ENCODE results near the gene VCX.

The VCX gene

DNA sequence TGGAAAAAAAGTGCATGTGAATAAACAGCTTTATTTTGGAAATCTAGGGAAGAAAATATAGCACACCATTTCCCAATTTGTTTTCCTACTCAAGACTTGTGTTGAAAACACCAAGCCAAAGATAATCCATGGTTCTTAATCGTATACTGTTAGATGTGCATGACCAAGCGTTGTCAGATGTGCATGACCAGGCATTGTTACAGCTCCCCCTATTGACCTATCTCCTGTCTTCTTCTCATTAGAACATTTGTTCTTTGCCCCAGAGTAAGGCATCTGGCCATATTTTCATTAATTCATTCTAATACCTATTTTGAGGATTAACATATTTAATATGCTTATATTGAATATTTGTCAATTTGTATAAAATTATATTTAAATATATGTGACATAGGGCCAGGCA is 14.4 kb upstream of the VCX start:
- Histone ChIP-seq H3K27me3 (ENCODE audit: insufficient read depth, low read length, poor library complexity, severe bottlenecking) (no peaks in the 10 kb centered on the region), H3K9me3 (ENCODE audit: insufficient read depth, low read depth, low read length) (no peaks in the 10 kb centered on the region), H3K4me2 (ENCODE audit: low read depth, low read length, poor library complexity, severe bottlenecking) (no peak overlapping the region), H3K9me2 (replicated peaks; ENCODE audit: low read depth, low read length) (no peaks in the 10 kb centered on the region), H3K4me3 (ENCODE audit: low read length, poor library complexity, severe bottlenecking) (no peak overlapping the region), H3K4me1 (ENCODE audit: insufficient read depth, low read length, poor library complexity, severe bottlenecking) (no peaks in the 10 kb centered on the region), H3K9ac (ENCODE audit: low read depth, low read length, poor library complexity, severe bottlenecking) (no peak overlapping the region), H2AFZ (ENCODE audit: low read length) (no peak overlapping the region), H3F3A (ENCODE audit: low read depth) (no peaks in the 10 kb centered on the region), H3K79me2 (ENCODE audit: insufficient read depth, low read length) (no peaks in the 10 kb centered on the region), H3K36me3 (ENCODE audit: insufficient read depth, low read length) (no peaks in the 10 kb centered on the region), H4K20me1 (ENCODE audit: insufficient read depth, low read length, poor library complexity, severe bottlenecking) (no peaks in the 10 kb centered on the region)
- no peak for TF ChIP-seq EZH2phosphoT487 (IDR thresholded peaks at IDR 0.05; ENCODE audit: borderline replicate concordance)
- TF ChIP-seq, protein P1, sequence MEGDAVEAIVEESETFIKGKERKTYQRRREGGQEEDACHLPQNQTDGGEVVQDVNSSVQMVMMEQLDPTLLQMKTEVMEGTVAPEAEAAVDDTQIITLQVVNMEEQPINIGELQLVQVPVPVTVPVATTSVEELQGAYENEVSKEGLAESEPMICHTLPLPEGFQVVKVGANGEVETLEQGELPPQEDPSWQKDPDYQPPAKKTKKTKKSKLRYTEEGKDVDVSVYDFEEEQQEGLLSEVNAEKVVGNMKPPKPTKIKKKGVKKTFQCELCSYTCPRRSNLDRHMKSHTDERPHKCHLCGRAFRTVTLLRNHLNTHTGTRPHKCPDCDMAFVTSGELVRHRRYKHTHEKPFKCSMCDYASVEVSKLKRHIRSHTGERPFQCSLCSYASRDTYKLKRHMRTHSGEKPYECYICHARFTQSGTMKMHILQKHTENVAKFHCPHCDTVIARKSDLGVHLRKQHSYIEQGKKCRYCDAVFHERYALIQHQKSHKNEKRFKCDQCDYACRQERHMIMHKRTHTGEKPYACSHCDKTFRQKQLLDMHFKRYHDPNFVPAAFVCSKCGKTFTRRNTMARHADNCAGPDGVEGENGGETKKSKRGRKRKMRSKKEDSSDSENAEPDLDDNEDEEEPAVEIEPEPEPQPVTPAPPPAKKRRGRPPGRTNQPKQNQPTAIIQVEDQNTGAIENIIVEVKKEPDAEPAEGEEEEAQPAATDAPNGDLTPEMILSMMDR (conservative IDR thresholded peaks at IDR 0.05; ENCODE audit: low read length): no peak

DNA sequence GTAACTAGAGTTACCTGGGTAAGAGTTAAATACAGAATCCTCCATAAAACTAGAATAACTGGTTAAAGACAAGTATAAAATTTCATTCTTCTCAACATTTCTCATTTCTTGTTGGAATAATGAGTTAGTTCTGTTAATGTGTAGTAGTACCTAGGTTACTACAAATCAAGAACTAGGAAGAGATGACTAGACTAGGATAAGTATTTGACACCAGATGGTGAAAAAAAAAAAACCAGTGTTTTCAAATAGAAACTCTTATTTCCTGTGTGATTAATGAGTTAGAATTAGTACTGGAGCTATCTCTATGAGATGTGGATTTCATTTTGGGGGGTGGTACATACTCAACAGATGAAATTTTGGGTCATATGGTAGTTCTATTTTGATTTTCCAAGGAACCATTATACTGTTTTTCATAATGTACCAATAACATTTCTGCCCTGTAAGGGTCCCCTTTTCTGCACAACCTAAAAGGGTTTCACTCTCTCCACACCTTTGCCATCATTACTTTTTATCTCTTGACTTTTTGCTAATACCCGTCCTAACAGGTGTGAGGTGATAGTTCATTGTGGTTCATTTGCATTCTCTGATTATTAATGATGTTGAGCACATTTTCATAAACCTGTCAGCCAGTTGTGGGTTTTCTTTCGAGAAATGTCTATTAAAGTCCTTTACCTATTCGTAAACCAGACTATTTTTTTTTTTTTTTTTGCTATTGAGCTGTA is 1.7 kb upstream of the VCX start:
- TF ChIP-seq, protein P1 (conservative IDR thresholded peaks at IDR 0.05; ENCODE audit: low read length): no peak
- TF ChIP-seq EZH2phosphoT487 (IDR thresholded peaks at IDR 0.05; ENCODE audit: borderline replicate concordance): no peak
- H3K36me3 ChIP-seq (ENCODE audit: insufficient read depth, low read length): no peaks in the 10 kb centered on the region
- H2AFZ ChIP-seq (ENCODE audit: low read length): no peak overlapping the region
- H3K9me2 ChIP-seq (replicated peaks; ENCODE audit: low read depth, low read length): no peaks in the 10 kb centered on the region
- H3K9ac ChIP-seq (ENCODE audit: low read depth, low read length, poor library complexity, severe bottlenecking): no peak overlapping the region
- no peak overlapping the region for H3K4me3 ChIP-seq (ENCODE audit: low read length, poor library complexity, severe bottlenecking)
- no peaks in the 10 kb centered on the region for H3K27me3 ChIP-seq (ENCODE audit: insufficient read depth, low read length, poor library complexity, severe bottlenecking)
- no peaks in the 10 kb centered on the region for H3K4me1 ChIP-seq (ENCODE audit: insufficient read depth, low read length, poor library complexity, severe bottlenecking)
- H3K4me2 ChIP-seq (ENCODE audit: low read depth, low read length, poor library complexity, severe bottlenecking): no peak overlapping the region
- no peaks in the 10 kb centered on the region for H4K20me1 ChIP-seq (ENCODE audit: insufficient read depth, low read length, poor library complexity, severe bottlenecking)
- H3K9me3 ChIP-seq (ENCODE audit: insufficient read depth, low read depth, low read length): no peaks in the 10 kb centered on the region
- H3K79me2 ChIP-seq (ENCODE audit: insufficient read depth, low read length): no peaks in the 10 kb centered on the region
- no peaks in the 10 kb centered on the region for H3F3A ChIP-seq (ENCODE audit: low read depth)

DNA sequence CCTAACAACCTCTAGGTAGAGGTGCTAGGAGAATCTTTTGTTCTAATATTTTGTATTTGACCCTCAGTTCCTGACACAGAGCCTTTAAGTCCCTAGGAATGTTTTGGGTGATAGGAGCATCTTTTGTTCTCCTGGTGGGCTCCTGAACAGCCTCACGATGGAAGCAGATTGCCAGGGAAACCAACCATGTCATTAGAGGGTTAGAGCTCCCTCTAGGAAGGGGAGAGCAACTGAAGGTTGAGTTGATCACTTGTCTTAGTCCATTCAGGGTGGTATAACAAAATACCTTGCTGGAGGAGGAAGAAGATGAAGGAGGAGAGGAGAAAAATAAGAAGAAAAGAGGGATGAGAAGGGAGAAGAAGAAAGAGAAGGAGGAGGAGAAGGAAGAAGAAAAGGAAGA is 9.2 kb downstream of the VCX start:
- Histone ChIP-seq H4K20me1 (ENCODE audit: insufficient read depth, low read length, poor library complexity, severe bottlenecking) (no peaks in the 10 kb centered on the region), H3K79me2 (ENCODE audit: insufficient read depth, low read length) (no peaks in the 10 kb centered on the region), H3K9me2 (replicated peaks; ENCODE audit: low read depth, low read length) (no peaks in the 10 kb centered on the region), H3K9ac (ENCODE audit: low read depth, low read length, poor library complexity, severe bottlenecking) (no peak overlapping the region), H2AFZ (ENCODE audit: low read length) (no peak overlapping the region), H3K27me3 (ENCODE audit: insufficient read depth, low read length, poor library complexity, severe bottlenecking) (no peaks in the 10 kb centered on the region), H3K4me1 (ENCODE audit: insufficient read depth, low read length, poor library complexity, severe bottlenecking) (no peaks in the 10 kb centered on the region), H3F3A (ENCODE audit: low read depth) (no peaks in the 10 kb centered on the region), H3K36me3 (ENCODE audit: insufficient read depth, low read length) (no peaks in the 10 kb centered on the region), H3K4me3 (ENCODE audit: low read length, poor library complexity, severe bottlenecking) (no peak overlapping the region), H3K9me3 (ENCODE audit: insufficient read depth, low read depth, low read length) (no peaks in the 10 kb centered on the region), H3K4me2 (ENCODE audit: low read depth, low read length, poor library complexity, severe bottlenecking) (no peak overlapping the region)
- TF ChIP-seq, protein P1 (conservative IDR thresholded peaks at IDR 0.05; ENCODE audit: low read length): no peak
- no peak for TF ChIP-seq EZH2phosphoT487 (IDR thresholded peaks at IDR 0.05; ENCODE audit: borderline replicate concordance)
